Skeletal muscle tissue (tissue), 4 donors: Measurements from ENCODE around the gene FUBP3. TPM values are rescaled to one million over a fixed set of nuclear protein-coding genes. Genes with fewer than 3 reads are reported as not detected.

Experiments
- H3K27ac ChIP-seq: one replicate; pipeline ENCODE4 v1.7.0; 2013; ENCODE audit warnings: mild to moderate bottlenecking, low read depth, low read length, inconsistent platforms
- H3K27me3 ChIP-seq, 3 donors: one replicate each; pipeline ENCODE4 v1.7.0; 2013; ENCODE audit warnings: low read length in 3 of 3; ENCODE audit not compliant: control insufficient read depth in 3 of 3, insufficient read depth in 3 of 3
- H3K36me3 ChIP-seq, 3 donors: one replicate each; pipeline ENCODE4 v1.7.0; 2013; ENCODE audit warnings: low read length in 3 of 3; ENCODE audit not compliant: control insufficient read depth in 3 of 3, insufficient read depth in 3 of 3
- H3K4me1 ChIP-seq, 3 donors: one replicate each; pipeline ENCODE4 v1.7.0; 2013; ENCODE audit warnings: low read length in 3 of 3, mild to moderate bottlenecking in 3 of 3; ENCODE audit not compliant: control insufficient read depth in 3 of 3, insufficient read depth in 3 of 3
- H3K4me3 ChIP-seq, 3 donors: one replicate each; pipeline ENCODE4 v1.7.0; 2013; ENCODE audit warnings: low read length in 3 of 3
- H3K9ac ChIP-seq, 3 donors: one replicate each; pipeline ENCODE4 v1.7.0; 2013; ENCODE audit warnings: low read length in 3 of 3, mild to moderate bottlenecking in 3 of 3, moderate library complexity in 2 of 3, low read depth in 1 of 3
- H3K9me3 ChIP-seq, 3 donors: one replicate each; pipeline ENCODE4 v1.7.0; 2013; ENCODE audit warnings: low read length in 3 of 3; ENCODE audit not compliant: control insufficient read depth in 3 of 3
- total RNA-seq: library from RNA; depleted of rRNA; stranded (reverse); fragments of >200 nt; gene quantifications from one replicate; pipeline ENCODE4 v1.2.3, GENCODE V29; 2014
- donor health status: Osteomylitis.

FUBP3 gene
- total RNA-seq, 1 donor from 2014 or later = 18.8 TPM

DNA sequence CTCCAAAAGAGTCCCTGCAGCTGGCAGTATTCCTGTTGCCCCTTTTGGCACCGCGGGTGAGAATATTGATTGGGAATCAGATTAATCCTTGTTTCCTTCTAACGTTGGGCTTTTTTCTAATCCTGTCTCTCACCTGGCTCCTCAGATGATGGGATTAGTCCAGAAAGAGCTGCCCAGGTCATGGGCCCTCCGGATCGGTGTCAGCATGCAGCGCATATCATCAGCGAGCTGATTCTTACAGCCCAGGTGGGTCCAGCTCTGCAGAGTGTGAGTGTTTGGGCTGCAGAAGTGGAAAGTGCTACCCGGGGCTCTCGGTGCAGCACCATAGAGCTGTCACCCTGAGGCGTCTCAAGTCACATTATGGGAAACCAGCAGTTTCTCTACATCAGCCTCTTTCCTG, 44.1 kb downstream of the FUBP3 start:
- Histone ChIP-seq H3K36me3 (peaks cover 66 to 80% (median 76%) of the 10 kb centered on the region in 3 donors), H3K4me1 (no peaks in the 10 kb centered on the region), H3K27ac (no peak overlapping the region)

GRCh38 chr9:130624154-130624553, 44.8 kb downstream of the FUBP3 start:
- Histone ChIP-seq H3K4me3 (no peak overlapping the region), H3K9me3 (no peaks in the 10 kb centered on the region), H3K27me3 (no peaks in the 10 kb centered on the region), H3K36me3 (peaks cover 60 to 75% (median 70%) of the 10 kb centered on the region in 3 donors), H3K4me1 (no peaks in the 10 kb centered on the region), H3K27ac (no peak overlapping the region), H3K9ac (no peak overlapping the region)

More for the DNA sequence above, 44.1 kb downstream of the FUBP3 start:
- Histone ChIP-seq H3K9me3 (no peaks in the 10 kb centered on the region), H3K9ac (no peak overlapping the region), H3K27me3 (no peaks in the 10 kb centered on the region), H3K4me3 (no peak overlapping the region)

DNA sequence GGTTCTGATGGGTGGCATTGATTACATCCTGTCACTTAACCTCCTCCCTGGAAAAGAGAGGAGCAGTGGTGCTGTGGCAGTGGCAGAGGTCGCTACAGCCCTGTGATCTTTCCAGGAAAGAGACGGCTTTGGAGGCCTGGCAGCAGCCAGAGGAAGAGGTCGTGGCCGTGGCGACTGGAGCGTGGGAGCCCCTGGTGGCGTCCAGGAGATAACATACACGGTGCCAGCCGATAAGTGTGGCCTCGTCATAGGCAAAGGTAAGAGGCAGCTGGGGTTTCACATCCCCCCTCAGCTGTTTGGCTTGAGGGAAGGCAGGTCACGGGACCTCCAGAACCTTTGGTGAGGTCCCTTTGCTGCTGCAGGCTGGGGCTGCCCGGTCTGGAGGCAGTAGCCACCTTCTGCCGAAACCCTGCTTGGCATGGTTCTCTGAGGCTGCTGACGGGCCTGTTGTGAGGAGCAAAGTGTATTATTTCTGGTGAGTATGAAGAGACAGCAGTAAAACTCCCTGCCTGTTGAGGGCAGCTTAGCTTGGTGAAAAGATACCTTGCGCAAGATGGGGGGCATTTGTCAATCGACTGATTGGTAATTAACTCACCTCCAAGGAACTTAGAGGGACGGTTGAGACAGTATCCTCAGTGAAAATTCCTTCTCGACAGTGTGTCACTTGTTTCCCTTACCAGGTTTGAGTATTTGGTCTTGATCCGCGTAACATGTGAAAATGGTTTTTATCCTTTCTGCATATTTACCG, 47.0 kb downstream of the FUBP3 start:
- no peak overlapping the region for H3K4me3 ChIP-seq
- H3K27me3 ChIP-seq = no peaks in the 10 kb centered on the region
- H3K36me3 ChIP-seq = peaks cover 59 to 72% (median 64%) of the 10 kb centered on the region in 3 donors
- no peak overlapping the region for H3K27ac ChIP-seq
- no peak overlapping the region for H3K9ac ChIP-seq
- no peaks in the 10 kb centered on the region for H3K9me3 ChIP-seq
- H3K4me1 ChIP-seq = no peaks in the 10 kb centered on the region

- Histone ChIP-seq H3K27ac (no peak overlapping the region), H3K36me3 (peaks cover 65 to 78% (median 71%) of the 10 kb centered on the region in 3 donors)
Measured at GRCh38 chr9:130627051-130627450, 47.7 kb downstream of the FUBP3 start.

GRCh38 chr9:130627896-130628792, 48.8 kb downstream of the FUBP3 start:
- Histone ChIP-seq H3K27me3 (no peaks in the 10 kb centered on the region), H3K4me1 (no peaks in the 10 kb centered on the region), H3K4me3 (no peak overlapping the region), H3K36me3 (peaks cover 76 to 85% (median 80%) of the 10 kb centered on the region in 3 donors), H3K9me3 (no peaks in the 10 kb centered on the region), H3K27ac (no peak overlapping the region), H3K9ac (no peak overlapping the region)

More at GRCh38 chr9:130627051-130627450, 47.7 kb downstream of the FUBP3 start:
- H3K27me3 ChIP-seq = no peaks in the 10 kb centered on the region
- H3K9me3 ChIP-seq = no peaks in the 10 kb centered on the region
- H3K9ac ChIP-seq = no peak overlapping the region
- H3K4me3 ChIP-seq = no peak overlapping the region
- no peaks in the 10 kb centered on the region for H3K4me1 ChIP-seq

DNA sequence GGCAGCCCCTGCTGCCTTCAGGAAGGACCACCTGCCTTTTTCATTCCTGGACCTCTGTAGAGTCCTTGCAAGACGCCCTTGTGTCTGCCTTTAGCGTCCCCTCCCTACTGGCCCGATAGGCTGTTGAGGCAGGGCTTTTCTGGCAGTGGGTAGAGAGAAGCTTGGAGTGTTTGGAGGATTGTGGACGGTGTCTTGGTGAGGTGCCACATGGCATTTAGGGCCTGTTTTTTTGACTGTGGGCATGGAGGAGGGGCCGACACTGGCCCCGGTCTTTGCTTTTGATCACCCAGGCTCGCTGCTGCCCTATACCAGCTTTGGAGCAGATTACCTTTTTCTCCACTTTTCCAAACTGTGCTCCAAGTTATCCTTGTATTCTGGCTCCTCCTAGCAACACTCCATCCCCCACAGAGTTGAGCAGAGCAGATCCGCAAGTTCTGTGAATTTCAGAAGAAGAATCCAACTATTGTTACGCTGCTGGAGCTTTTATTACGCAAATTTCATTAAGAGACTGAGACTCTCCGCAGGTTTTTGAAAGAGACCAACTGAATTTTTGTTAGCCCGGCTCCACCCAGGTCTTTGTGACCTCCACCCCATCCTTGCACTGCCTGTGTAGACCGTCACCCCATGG, 50.2 kb downstream of the FUBP3 start:
- H3K27me3 ChIP-seq = no peaks in the 10 kb centered on the region
- H3K4me1 ChIP-seq = no peaks in the 10 kb centered on the region

DNA sequence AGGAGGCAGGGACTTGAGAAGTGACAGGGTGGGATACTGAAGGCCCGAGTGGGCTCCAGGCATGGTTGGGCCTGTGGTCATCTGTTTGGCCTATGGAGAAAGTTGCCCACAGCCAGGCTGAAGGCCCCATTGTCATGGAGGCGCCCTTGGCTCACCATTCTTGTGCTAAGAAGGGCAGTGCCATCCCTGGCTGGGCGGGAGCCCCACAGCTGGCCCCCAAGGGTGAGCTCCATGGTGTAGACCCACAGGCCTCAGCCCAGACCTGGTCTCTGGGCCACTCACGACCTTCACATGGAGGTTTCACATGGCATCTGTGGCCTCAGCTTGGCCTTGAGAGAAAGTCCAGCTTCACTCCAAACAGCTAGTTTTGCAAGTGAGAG, 50.7 kb downstream of the FUBP3 start:
- no peak overlapping the region for H3K4me3 ChIP-seq
- H3K9me3 ChIP-seq = no peaks in the 10 kb centered on the region
- no peaks in the 10 kb centered on the region for H3K27me3 ChIP-seq
- H3K27ac ChIP-seq = no peak overlapping the region
- no peaks in the 10 kb centered on the region for H3K4me1 ChIP-seq
- H3K9ac ChIP-seq = no peak overlapping the region
- H3K36me3 ChIP-seq = peaks cover 78 to 89% (median 82%) of the 10 kb centered on the region in 3 donors

More for the DNA sequence above, 50.2 kb downstream of the FUBP3 start:
- Histone ChIP-seq H3K4me3 (no peak overlapping the region), H3K9ac (no peak overlapping the region), H3K36me3 (peaks cover 78 to 86% (median 79%) of the 10 kb centered on the region in 3 donors), H3K9me3 (no peaks in the 10 kb centered on the region), H3K27ac (no peak overlapping the region)

DNA sequence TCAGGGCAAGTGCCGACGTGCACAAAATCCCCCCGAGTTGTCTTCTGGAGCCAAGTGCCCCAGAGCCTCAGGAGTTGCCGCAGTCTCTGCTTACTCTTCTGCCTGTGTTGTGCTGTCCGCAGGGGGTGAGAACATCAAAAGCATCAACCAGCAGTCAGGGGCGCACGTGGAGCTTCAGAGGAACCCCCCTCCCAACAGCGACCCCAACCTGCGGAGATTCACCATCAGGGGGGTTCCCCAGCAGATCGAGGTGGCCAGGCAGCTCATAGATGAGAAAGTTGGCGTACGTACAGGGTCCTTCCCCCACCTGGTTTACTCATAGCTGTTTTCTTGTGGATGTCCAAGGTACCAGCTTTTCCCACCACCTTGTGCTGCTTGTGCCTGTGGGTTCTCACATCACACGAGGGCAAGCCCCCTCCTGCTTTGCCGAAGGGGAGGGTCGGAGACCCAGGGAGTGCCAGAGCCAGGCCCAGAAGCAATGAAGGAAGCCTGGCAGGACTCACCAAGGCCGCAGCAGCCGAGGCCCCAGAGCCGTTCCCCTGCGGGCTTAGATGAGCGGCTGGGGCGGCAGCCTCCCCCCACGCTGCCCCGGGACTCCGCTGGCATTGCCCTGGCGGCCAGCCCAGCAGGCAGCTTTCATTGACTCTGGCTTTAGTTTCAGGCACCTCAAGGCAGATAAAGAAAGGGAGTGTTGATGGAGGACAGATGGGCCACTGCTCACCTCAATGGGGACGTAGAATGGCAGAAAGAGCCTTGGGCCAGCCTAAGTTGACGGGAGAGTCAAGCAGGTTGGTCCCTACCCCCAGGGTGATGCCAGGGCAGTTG, 51.3 kb downstream of the FUBP3 start:
- Histone ChIP-seq H3K27me3 (no peaks in the 10 kb centered on the region), H3K4me1 (no peaks in the 10 kb centered on the region), H3K27ac (no peak overlapping the region), H3K9me3 (no peaks in the 10 kb centered on the region), H3K9ac (no peak overlapping the region), H3K4me3 (no peak overlapping the region), H3K36me3 (peaks cover 80 to 87% (median 81%) of the 10 kb centered on the region in 3 donors)

GRCh38 chr9:130631331-130632080, 52.1 kb downstream of the FUBP3 start:
- no peaks in the 10 kb centered on the region for H3K27me3 ChIP-seq
- H3K4me1 ChIP-seq = no peaks in the 10 kb centered on the region
- peaks cover 80 to 88% (median 81%) of the 10 kb centered on the region in 3 donors for H3K36me3 ChIP-seq
- H3K4me3 ChIP-seq = no peak overlapping the region
- H3K9ac ChIP-seq = no peak overlapping the region
- H3K27ac ChIP-seq = no peak overlapping the region
- H3K9me3 ChIP-seq = no peaks in the 10 kb centered on the region
